Neural cell (in vitro differentiated cells): ENCODE measurements around the gene CAMK2A.

Experiments
- EP300 ChIP-seq: fragments of 450-650 bp; conservative IDR thresholded peaks from 2 replicates; pipeline ENCODE4 v1.6.1; 2014; ENCODE audit warnings: antibody characterized with exemption, mild to moderate bottlenecking, moderate library complexity; ENCODE audit not compliant: poor library complexity, severe bottlenecking
- EZH2 ChIP-seq: fragments of 200-600, 300-800 bp; shearing (Covaris generic), sonication (generic); IDR thresholded peaks from 2 replicates; pipeline ENCODE4 v1.6.1; 2014; ENCODE audit warnings: antibody characterized with exemption, low read length, borderline replicate concordance, mild to moderate bottlenecking; ENCODE audit not compliant: insufficient read depth, poor library complexity, severe bottlenecking
- MXI1 ChIP-seq: fragments of 450-650 bp; conservative IDR thresholded peaks from 2 replicates; pipeline ENCODE4 v1.6.1; 2014; ENCODE audit warnings: antibody characterized with exemption, mild to moderate bottlenecking; ENCODE audit not compliant: poor library complexity, severe bottlenecking
- RAD21 ChIP-seq: fragments of 450-650 bp; conservative IDR thresholded peaks from 2 replicates; pipeline ENCODE4 v1.6.1; 2014; ENCODE audit warnings: antibody characterized with exemption, mild to moderate bottlenecking, moderate library complexity
- SMC3 ChIP-seq: fragments of 450-650 bp; conservative IDR thresholded peaks from 2 replicates; pipeline ENCODE4 v1.6.1; 2014; ENCODE audit warnings: antibody characterized with exemption, mild to moderate bottlenecking, moderate library complexity; ENCODE audit not compliant: poor library complexity
- TF ChIP-seq, protein P1 (sequence below): fragments of 450-650 bp; IDR thresholded peaks from 2 replicates; pipeline ENCODE4 v1.5.1; 2014; ENCODE audit warnings: antibody characterized with exemption, mild to moderate bottlenecking, moderate library complexity; ENCODE audit not compliant: poor library complexity, severe bottlenecking

DNA sequence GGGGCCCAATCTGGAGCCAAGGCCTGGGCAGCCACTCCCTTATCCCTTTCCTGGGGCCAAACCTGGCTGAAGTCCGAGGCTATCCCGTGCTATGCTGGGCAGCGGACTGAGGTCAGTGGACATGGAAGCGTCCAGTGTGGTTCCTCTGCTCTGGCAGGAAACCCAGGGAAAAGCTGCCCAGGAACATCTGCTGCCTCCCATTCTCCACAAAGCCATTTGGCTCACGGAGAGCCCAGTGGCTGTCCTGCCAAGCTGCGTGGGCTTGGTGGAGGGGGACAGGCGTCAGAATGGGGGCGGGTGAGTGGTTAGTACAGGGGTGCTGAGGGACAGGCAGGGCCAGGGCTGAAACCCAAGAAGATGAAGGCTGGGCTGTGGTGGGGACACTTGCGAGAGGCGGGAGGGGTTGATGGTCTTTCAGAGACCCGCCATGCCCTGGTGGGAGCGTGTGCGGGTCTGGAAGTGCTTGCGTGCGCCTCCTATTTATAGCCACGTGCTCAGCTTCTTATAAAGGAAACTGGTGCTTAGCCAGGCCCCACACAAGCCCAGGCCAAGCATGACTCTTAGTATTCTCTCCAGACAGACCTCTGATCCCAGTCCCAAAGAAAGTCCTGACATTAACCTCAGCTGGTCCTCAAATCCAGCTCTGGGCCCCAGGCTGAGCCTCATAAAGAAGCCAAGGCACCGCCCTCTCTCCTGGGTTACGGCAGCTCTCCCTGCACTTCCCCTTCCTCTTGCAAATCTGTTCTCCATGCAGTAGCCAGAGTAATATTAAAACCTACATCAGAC, 109.1 kb downstream of the CAMK2A start:
- TF ChIP-seq EZH2 (no peak), RAD21 (no peak), EP300 (no peak), SMC3 (no peak), MXI1 (no peak)
- TF ChIP-seq, protein P1, sequence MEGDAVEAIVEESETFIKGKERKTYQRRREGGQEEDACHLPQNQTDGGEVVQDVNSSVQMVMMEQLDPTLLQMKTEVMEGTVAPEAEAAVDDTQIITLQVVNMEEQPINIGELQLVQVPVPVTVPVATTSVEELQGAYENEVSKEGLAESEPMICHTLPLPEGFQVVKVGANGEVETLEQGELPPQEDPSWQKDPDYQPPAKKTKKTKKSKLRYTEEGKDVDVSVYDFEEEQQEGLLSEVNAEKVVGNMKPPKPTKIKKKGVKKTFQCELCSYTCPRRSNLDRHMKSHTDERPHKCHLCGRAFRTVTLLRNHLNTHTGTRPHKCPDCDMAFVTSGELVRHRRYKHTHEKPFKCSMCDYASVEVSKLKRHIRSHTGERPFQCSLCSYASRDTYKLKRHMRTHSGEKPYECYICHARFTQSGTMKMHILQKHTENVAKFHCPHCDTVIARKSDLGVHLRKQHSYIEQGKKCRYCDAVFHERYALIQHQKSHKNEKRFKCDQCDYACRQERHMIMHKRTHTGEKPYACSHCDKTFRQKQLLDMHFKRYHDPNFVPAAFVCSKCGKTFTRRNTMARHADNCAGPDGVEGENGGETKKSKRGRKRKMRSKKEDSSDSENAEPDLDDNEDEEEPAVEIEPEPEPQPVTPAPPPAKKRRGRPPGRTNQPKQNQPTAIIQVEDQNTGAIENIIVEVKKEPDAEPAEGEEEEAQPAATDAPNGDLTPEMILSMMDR, result no peak
